GM18858 (cell line): ENCODE data around the gene CXCL8.
"Not testable (repeated sequence)": the region's sequence is repeated elsewhere in the genome, so short reads cannot be mapped to it uniquely, and the experiment has no call there.

ENCODE experiments used
- ATAC-seq: cut with Tn5 transposase; IDR thresholded peaks from one replicate; pipeline ENCODE4 v1.9.1; 2021; ENCODE audit not compliant: unreplicated experiment

The CXCL8 gene

GRCh38 chr4:73743281-73743680 is 2.9 kb downstream of the CXCL8 start:
- no peak for ATAC-seq

GRCh38 chr4:73743795-73744194 is 3.4 kb downstream of the CXCL8 start:
- ATAC-seq = no peak

GRCh38 chr4:73744203-73744602 is 3.8 kb downstream of the CXCL8 start:
- no peak for ATAC-seq

GRCh38 chr4:73750730-73751129 is 10.4 kb downstream of the CXCL8 start:
- no peak for ATAC-seq

GRCh38 chr4:73751166-73751565 is 10.8 kb downstream of the CXCL8 start:
- ATAC-seq = peak; percentile 88

- ATAC-seq = no peak
Measured at GRCh38 chr4:73751830-73752229, 11.5 kb downstream of the CXCL8 start.

GRCh38 chr4:73752424-73752823 is 12.1 kb downstream of the CXCL8 start:
- ATAC-seq = no peak

GRCh38 chr4:73753215-73753614 is 12.8 kb downstream of the CXCL8 start:
- no peak for ATAC-seq

GRCh38 chr4:73754934-73755333 is 14.6 kb downstream of the CXCL8 start:
- no peak for ATAC-seq

GRCh38 chr4:73759357-73759756 is 19.0 kb downstream of the CXCL8 start:
- ATAC-seq = no peak

GRCh38 chr4:73761856-73762255 is 21.5 kb downstream of the CXCL8 start:
- ATAC-seq = no peak

- ATAC-seq = peak; percentile 70
Measured at GRCh38 chr4:73762409-73762808, 22.0 kb downstream of the CXCL8 start.

GRCh38 chr4:73763877-73764276 is 23.5 kb downstream of the CXCL8 start:
- ATAC-seq = no peak

GRCh38 chr4:73764513-73764912 is 24.1 kb downstream of the CXCL8 start:
- ATAC-seq = no peak

- no peak for ATAC-seq
Measured at GRCh38 chr4:73765296-73765695, 24.9 kb downstream of the CXCL8 start.

GRCh38 chr4:73770917-73771316 is 30.5 kb downstream of the CXCL8 start:
- no peak for ATAC-seq

GRCh38 chr4:73772363-73772762 is 32.0 kb downstream of the CXCL8 start:
- no peak for ATAC-seq

- ATAC-seq = not testable (repeated sequence)
Measured at GRCh38 chr4:73774406-73774805, 34.0 kb downstream of the CXCL8 start.

GRCh38 chr4:73776321-73776729 is 36.0 kb downstream of the CXCL8 start:
- ATAC-seq = no peak

GRCh38 chr4:73777612-73778011 is 37.2 kb downstream of the CXCL8 start:
- no peak for ATAC-seq

GRCh38 chr4:73780243-73780642 is 39.9 kb downstream of the CXCL8 start:
- ATAC-seq = no peak

- no peak for ATAC-seq
Measured at GRCh38 chr4:73780834-73781233, 40.5 kb downstream of the CXCL8 start.

- no peak for ATAC-seq
Measured at GRCh38 chr4:73788411-73788810, 48.0 kb downstream of the CXCL8 start.
